ENCODE results near the gene RFTN1. TPM values are rescaled to one million over a fixed set of nuclear protein-coding genes. Genes with fewer than 3 reads are reported as not detected.

The RFTN1 gene
- total and polyA plus RNA-seq, 2 of the 8 experiments (the other 6 are each of a cell fraction or from before 2014, with no cell fraction given) = 4.6 to 6.7 TPM

DNA sequence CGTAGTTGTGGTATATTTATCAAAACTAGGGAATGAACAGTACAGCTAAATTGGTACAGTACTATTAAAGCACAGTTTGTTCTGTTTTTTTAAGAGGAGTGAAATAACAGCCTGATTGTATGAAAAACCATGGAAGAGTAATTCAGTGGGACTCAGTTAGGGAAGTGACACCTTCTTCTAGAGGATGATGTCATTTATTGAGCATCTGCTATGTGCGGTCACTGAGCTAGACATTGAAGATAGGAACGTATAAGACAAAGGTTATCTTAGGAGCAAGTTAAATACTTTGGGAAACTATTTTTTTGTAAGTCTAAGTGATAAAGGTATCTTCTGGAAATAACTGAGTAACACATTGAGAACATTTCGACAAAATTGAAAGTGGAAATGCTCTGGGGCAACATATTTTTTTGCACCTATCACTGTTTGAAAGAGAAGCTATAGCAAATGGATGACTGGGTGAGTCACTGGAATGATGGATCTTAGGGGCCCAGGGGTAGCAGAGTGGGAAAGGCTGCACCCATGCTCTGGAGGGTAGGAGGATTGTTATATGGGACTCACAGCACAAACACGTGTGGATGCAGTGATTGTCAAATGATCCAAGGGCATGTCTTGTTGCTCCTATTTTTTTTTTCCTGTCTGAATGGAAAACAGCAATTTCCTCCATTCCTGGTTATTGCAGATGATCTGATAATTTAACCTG, 205.5 kb downstream of the RFTN1 start:
- H4K5ac ChIP-seq (ENCODE audit: insufficient read length, low read depth, low read length) = no peak overlapping the region
- no peak overlapping the region for H3K23ac ChIP-seq (ENCODE audit: insufficient read length)
- ChIA-PET POLR2A (ENCODE audit: partially characterized antibody) (interaction anchor here (1.0 to 1.7 kb wide), 2 partner anchors 8 to 11 kb away, joined by 4 to 5 read pairs; no protein-coding TSS in a partner anchor), CTCF (ENCODE audit: partially characterized antibody) (interaction anchor here (0.8 to 3.8 kb wide), 6 partner anchors 10 to 223 kb away, joined by 3 to 22 read pairs (median 4); no protein-coding TSS in a partner anchor)
- no peak overlapping the region for H4K8ac ChIP-seq (ENCODE audit: extremely low read depth, insufficient read depth, low read length)
- H3K79me1 ChIP-seq (ENCODE audit: low read depth, low read length) = peaks cover 4% of the 10 kb centered on the region; the same call in 1 of the 2 replicates
- DNase-seq (ENCODE audit: low read depth in 1 of 2, low spot score in 2 of 2) (no peak), FAIRE-seq (no peak)
- no peak overlapping the region for H2BK20ac ChIP-seq (ENCODE audit: low read length)
- H4K91ac ChIP-seq (replicated peaks; ENCODE audit: insufficient read length, low read length) = no peak overlapping the region
- no peak overlapping the region for H3K56ac ChIP-seq (replicated peaks; ENCODE audit: insufficient read length, low read depth, low read length)
- H3K23me2 ChIP-seq (ENCODE audit: low read depth, low read length) = no peaks in the 10 kb centered on the region
- no peak overlapping the region for H3K27ac ChIP-seq (ENCODE audit: low read depth, low read length)
- no peak overlapping the region for H3K4me2 ChIP-seq (ENCODE audit: insufficient read depth in 1 of 2, low read depth in 2 of 2, low read length in 2 of 2)
- H2BK120ac ChIP-seq (replicated peaks; ENCODE audit: low read depth, low read length) = no peak overlapping the region
- no peak overlapping the region for H2AFZ ChIP-seq (ENCODE audit: low read length)
- 74% methylated on average over 5 of the region's 5 CpGs; no CpG with 5 or more reads in 1 of the 2 experiments for WGBS, 2 experiments (ENCODE audit: extremely low coverage in 1 of 2, insufficient coverage in 1 of 2, insufficient read length in 1 of 2, insufficient replicate concordance in 2 of 2, low coverage in 1 of 2, low lambda C conversion rate in 2 of 2, missing lambda C conversion rate in 1 of 2)
- H3K4me1 ChIP-seq (replicated peaks in 1 of 4; ENCODE audit: control insufficient read depth in 3 of 4, insufficient read depth in 4 of 4, low read length in 3 of 4) = peaks cover 0 to 8% (median 4%) of the 10 kb centered on the region in 4 experiments; a peak in 5 of 7 replicates
- no peak overlapping the region for H3K18ac ChIP-seq (ENCODE audit: extremely low read depth, low read length)
- no peak overlapping the region for H2BK15ac ChIP-seq (ENCODE audit: low read length)
- no peak overlapping the region for H3K4me3 ChIP-seq (ENCODE audit: extremely low read depth in 1 of 4, insufficient read depth in 2 of 4, low read depth in 3 of 4, low read length in 4 of 4)
- H4K20me1 ChIP-seq (replicated peaks in 1 of 2; ENCODE audit: control insufficient read depth in 1 of 2, insufficient read depth in 2 of 2, low read length in 2 of 2) = no peaks in the 10 kb centered on the region
- no peak overlapping the region for H2AK5ac ChIP-seq (ENCODE audit: low read depth, low read length)
- no peak overlapping the region for H2BK5ac ChIP-seq (ENCODE audit: low read depth, low read length)
- H3K36me3 ChIP-seq (ENCODE audit: control insufficient read depth in 2 of 4, insufficient read depth in 4 of 4, low read length in 3 of 4) = peaks cover 0 to 17% (median 3%) of the 10 kb centered on the region in 4 experiments; a peak in 3 of 8 replicates
- no peak overlapping the region for H3K4ac ChIP-seq (replicated peaks; ENCODE audit: insufficient read length, low read depth, low read length)
- no peak overlapping the region for H3K14ac ChIP-seq (ENCODE audit: insufficient read length)
- no peaks in the 10 kb centered on the region for H3K9me3 ChIP-seq (ENCODE audit: insufficient read depth in 2 of 2, low read depth in 1 of 2, low read length in 1 of 2)
- peaks cover 0 to 8% of the 10 kb centered on the region in 2 experiments; a peak in 1 of 4 replicates for H3K79me2 ChIP-seq (ENCODE audit: control insufficient read depth in 1 of 2, insufficient read depth in 2 of 2, low read length in 2 of 2)
- no peak overlapping the region for H2BK12ac ChIP-seq (ENCODE audit: low read depth, low read length)
- H3K27me3 ChIP-seq (replicated peaks in 1 of 4; ENCODE audit: control insufficient read depth in 3 of 4, extremely low read depth in 1 of 4, insufficient read depth in 3 of 4, low read length in 3 of 4) = no peaks in the 10 kb centered on the region
- H3K9ac ChIP-seq (replicated peaks in 1 of 4; ENCODE audit: extremely low read depth in 1 of 4, low read depth in 3 of 4, low read length in 3 of 4) = no peak overlapping the region
- TF ChIP-seq, protein P1, sequence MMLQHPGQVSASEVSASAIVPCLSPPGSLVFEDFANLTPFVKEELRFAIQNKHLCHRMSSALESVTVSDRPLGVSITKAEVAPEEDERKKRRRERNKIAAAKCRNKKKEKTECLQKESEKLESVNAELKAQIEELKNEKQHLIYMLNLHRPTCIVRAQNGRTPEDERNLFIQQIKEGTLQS (IDR thresholded peaks at IDR 0.05; ENCODE audit: insufficient read depth, low read depth, low read length) = no peak
- TF ChIP-seq GTF2F1 (IDR thresholded peaks at IDR 0.05; ENCODE audit: borderline replicate concordance, low read depth, low read length) (no peak), SIX5 (IDR thresholded peaks at IDR 0.05; ENCODE audit: low read depth, low read length) (no peak), TEAD4 (IDR thresholded peaks at IDR 0.05; ENCODE audit: low read depth, low read length) (no peak), CHD1 (IDR thresholded peaks at IDR 0.05; ENCODE audit: low read depth, low read length) (no peak), RAD21 (IDR thresholded peaks at IDR 0.05 in 1 of 2, conservative IDR thresholded peaks at IDR 0.05 in 1 of 2; ENCODE audit: low read depth in 2 of 2, low read length in 2 of 2) (no peak), RFX5 (IDR thresholded peaks at IDR 0.05; ENCODE audit: borderline replicate concordance, low read depth, low read length) (no peak), CHD2 (IDR thresholded peaks at IDR 0.05; ENCODE audit: low read length) (no peak), POLR2AphosphoS5 (IDR thresholded peaks at IDR 0.05; ENCODE audit: low read depth, low read length) (no peak), ZNF274 (IDR thresholded peaks at IDR 0.05; ENCODE audit: borderline replicate concordance, extremely low read depth, low read length) (no peak)
- TF ChIP-seq, protein P2, sequence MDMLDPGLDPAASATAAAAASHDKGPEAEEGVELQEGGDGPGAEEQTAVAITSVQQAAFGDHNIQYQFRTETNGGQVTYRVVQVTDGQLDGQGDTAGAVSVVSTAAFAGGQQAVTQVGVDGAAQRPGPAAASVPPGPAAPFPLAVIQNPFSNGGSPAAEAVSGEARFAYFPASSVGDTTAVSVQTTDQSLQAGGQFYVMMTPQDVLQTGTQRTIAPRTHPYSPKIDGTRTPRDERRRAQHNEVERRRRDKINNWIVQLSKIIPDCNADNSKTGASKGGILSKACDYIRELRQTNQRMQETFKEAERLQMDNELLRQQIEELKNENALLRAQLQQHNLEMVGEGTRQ (IDR thresholded peaks at IDR 0.05; ENCODE audit: low read length) = no peak

Measured in H1 (cell line).